ENCODE results near the gene ATP2A3. TPM values are rescaled to one million over a fixed set of nuclear protein-coding genes. Genes with fewer than 3 reads are reported as not detected.
A peak's percentile ranks its signal among the peaks of the same experiment; 100 is the strongest.

Gene ATP2A3
- total and polyA plus RNA-seq, 12 donors, result 1.3 to 29.1 (median 15.9) TPM

- H3K27me3 ChIP-seq, result no peaks in the 10 kb centered on the region
- H3K27ac ChIP-seq, result peak overlapping the region in 3 of 5 donors; percentile 66 to 91 (median 91)
- intact Hi-C loops (cut with DNase I), result no loop called here
- peaks cover 0 to 31% of the 10 kb centered on the region in 2 donors for H3K36me3 ChIP-seq (replicated peaks in 1 of 2)
- peaks cover 53 to 59% of the 10 kb centered on the region in 2 donors for H3K4me1 ChIP-seq (replicated peaks in 1 of 2)
- no peak overlapping the region for H3K4me3 ChIP-seq
- H3K9me3 ChIP-seq (replicated peaks in 1 of 3), result no peaks in the 10 kb centered on the region
- WGBS, 4 donors, result 68 to 83% (median 74%) methylated on average over 7 to 10 of the region's 10 CpGs
- DNase-seq, result peak in 6 of 7 donors; percentile 47 to 80 (median 60)
- TF ChIP-seq, protein P1, sequence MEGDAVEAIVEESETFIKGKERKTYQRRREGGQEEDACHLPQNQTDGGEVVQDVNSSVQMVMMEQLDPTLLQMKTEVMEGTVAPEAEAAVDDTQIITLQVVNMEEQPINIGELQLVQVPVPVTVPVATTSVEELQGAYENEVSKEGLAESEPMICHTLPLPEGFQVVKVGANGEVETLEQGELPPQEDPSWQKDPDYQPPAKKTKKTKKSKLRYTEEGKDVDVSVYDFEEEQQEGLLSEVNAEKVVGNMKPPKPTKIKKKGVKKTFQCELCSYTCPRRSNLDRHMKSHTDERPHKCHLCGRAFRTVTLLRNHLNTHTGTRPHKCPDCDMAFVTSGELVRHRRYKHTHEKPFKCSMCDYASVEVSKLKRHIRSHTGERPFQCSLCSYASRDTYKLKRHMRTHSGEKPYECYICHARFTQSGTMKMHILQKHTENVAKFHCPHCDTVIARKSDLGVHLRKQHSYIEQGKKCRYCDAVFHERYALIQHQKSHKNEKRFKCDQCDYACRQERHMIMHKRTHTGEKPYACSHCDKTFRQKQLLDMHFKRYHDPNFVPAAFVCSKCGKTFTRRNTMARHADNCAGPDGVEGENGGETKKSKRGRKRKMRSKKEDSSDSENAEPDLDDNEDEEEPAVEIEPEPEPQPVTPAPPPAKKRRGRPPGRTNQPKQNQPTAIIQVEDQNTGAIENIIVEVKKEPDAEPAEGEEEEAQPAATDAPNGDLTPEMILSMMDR (IDR thresholded peaks at IDR 0.05), result no peak
- no peak for TF ChIP-seq POLR2A (IDR thresholded peaks at IDR 0.05)
These were observed 77.5 kb downstream of the ATP2A3 start for GRCh38 chr17:3886776-3887175.

GRCh38 chr17:3885970-3886369 is 78.3 kb downstream of the ATP2A3 start:
- DNase-seq, result peak; percentile 65 to 92 (median 79)
- peaks cover 45 to 51% of the 10 kb centered on the region in 2 donors for H3K4me1 ChIP-seq (replicated peaks in 1 of 2)
- no peak overlapping the region for H3K4me3 ChIP-seq
- no peaks in the 10 kb centered on the region for H3K27me3 ChIP-seq
- 51 to 79% (median 59%) methylated on average over 2 to 4 of the region's 4 CpGs for WGBS, 4 donors
- no peaks in the 10 kb centered on the region for H3K9me3 ChIP-seq (replicated peaks in 1 of 3)
- peaks cover 0 to 31% of the 10 kb centered on the region in 2 donors for H3K36me3 ChIP-seq (replicated peaks in 1 of 2)
- TF ChIP-seq, protein P1 (IDR thresholded peaks at IDR 0.05), result no peak
- no peak for TF ChIP-seq POLR2A (IDR thresholded peaks at IDR 0.05)
- H3K27ac ChIP-seq, result peak overlapping the region in 3 of 5 donors; percentile 59 to 91 (median 91)
- intact Hi-C loops (cut with DNase I), result no loop called here

DNA sequence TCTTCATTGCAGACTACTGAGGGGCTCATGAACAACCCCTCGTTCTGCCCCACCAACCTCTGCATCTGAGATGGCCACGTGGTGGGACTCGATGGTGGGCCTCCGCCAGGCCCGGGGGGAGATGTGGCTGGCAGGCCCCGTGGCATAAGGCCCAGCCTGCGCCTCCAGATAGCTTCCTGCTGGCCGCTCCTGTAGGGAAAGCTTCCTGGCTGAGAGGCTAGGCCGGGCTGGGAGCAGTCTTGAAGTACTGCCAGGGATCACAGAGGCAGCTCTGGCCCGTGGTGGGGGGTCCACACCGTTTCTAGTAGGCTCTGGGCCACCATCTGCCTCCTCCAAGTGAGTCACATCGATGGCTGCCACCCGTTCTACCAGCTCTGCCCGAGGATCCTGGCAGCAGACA is 79.0 kb downstream of the ATP2A3 start:
- DNase-seq, result no peak
- Histone ChIP-seq H3K36me3 (replicated peaks in 1 of 2) (peaks cover 0 to 31% of the 10 kb centered on the region in 2 donors), H3K9me3 (replicated peaks in 1 of 3) (no peaks in the 10 kb centered on the region), H3K4me3 (no peak overlapping the region), H3K27ac (peak overlapping the region in 3 of 5 donors; percentile 59 to 91 (median 91)), H3K27me3 (no peaks in the 10 kb centered on the region), H3K4me1 (replicated peaks in 1 of 2) (peaks cover 38 to 45% of the 10 kb centered on the region in 2 donors)
- WGBS, 4 donors, result 60 to 90% (median 67%) methylated on average over 2 to 14 of the region's 14 CpGs
- intact Hi-C loops (cut with DNase I), result no loop called here
- TF ChIP-seq, protein P1 (IDR thresholded peaks at IDR 0.05), result no peak
- no peak for TF ChIP-seq POLR2A (IDR thresholded peaks at IDR 0.05)

DNA sequence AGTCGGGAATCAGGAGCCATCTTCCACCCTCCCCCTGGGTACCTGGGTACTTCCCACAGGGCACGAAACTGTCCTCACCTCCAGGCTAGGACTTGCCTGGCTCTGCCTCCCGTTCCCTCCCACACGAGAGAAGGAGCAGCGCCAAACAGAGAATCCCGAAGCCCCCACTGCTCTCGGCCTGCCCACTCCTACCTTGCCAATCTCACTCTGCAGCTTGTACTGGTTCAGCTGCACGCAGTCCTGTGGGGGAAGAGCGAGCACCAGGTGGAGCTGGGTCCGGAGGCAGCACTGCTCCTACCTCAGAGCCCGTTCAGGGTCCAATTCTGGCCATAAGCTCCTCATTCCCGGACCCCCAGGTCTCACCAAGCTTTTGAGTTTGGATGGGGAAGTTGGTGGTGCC is 80.0 kb downstream of the ATP2A3 start:
- Histone ChIP-seq H3K9me3 (replicated peaks in 1 of 3) (no peaks in the 10 kb centered on the region), H3K4me3 (no peak overlapping the region), H3K27ac (no peak overlapping the region), H3K27me3 (no peaks in the 10 kb centered on the region), H3K4me1 (replicated peaks in 1 of 2) (peaks cover 27 to 38% of the 10 kb centered on the region in 2 donors), H3K36me3 (replicated peaks in 1 of 2) (peaks cover 0 to 31% of the 10 kb centered on the region in 2 donors)
- TF ChIP-seq, protein P1 (IDR thresholded peaks at IDR 0.05), result no peak
- TF ChIP-seq POLR2A (IDR thresholded peaks at IDR 0.05), result no peak
- intact Hi-C loops (cut with DNase I), result no loop called here
- 92 to 93% (median 92%) methylated on average over 10 to 12 of the region's 12 CpGs for WGBS, 4 donors
- DNase-seq, result no peak

Measured in adrenal gland (tissue), 12 donors.